NCI-H748 treated with DMSO at 0.1 percent for 48 hours (cell line): ENCODE measurements around the gene NCEH1.
"Not testable (repeated sequence)": the region's sequence is repeated elsewhere in the genome, so short reads cannot be mapped to it uniquely, and the experiment has no call there.

Experiments used
- DNase-seq: peaks from one replicate; lab custom pipeline; 2025; lab: John Stamatoyannopoulos, UW

Gene NCEH1

GRCh38 chr3:172707030-172707429 lies 3.8 kb downstream of the NCEH1 start:
- no peak for DNase-seq

DNA sequence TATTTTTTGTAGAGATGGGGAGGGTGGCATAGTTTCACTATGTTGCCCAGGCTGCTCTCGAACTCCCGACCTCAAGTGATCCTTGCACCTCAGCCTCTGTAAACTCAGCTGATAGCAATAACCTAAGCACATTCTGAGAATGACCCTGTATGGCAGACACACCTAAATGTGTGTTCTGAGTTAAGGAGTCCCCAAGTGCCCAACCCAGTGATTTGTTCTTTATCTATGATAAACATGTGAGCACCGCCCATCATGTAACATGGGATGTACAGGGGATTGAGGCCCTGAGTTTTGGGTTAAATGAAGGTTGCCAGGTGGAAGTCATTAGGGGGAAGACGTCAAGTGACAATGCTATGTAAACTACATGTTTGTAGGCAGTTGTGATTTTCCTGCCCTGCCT lies 5.7 kb downstream of the NCEH1 start:
- DNase-seq, result no peak

GRCh38 chr3:172704001-172704400 lies 6.9 kb downstream of the NCEH1 start:
- no peak for DNase-seq

- DNase-seq, result not testable (repeated sequence)
Measured at GRCh38 chr3:172702731-172703130, 8.1 kb downstream of the NCEH1 start.

GRCh38 chr3:172702256-172702655 lies 8.6 kb downstream of the NCEH1 start:
- no peak for DNase-seq

- DNase-seq, result no peak
Measured at GRCh38 chr3:172701751-172702150, 9.1 kb downstream of the NCEH1 start.

DNA sequence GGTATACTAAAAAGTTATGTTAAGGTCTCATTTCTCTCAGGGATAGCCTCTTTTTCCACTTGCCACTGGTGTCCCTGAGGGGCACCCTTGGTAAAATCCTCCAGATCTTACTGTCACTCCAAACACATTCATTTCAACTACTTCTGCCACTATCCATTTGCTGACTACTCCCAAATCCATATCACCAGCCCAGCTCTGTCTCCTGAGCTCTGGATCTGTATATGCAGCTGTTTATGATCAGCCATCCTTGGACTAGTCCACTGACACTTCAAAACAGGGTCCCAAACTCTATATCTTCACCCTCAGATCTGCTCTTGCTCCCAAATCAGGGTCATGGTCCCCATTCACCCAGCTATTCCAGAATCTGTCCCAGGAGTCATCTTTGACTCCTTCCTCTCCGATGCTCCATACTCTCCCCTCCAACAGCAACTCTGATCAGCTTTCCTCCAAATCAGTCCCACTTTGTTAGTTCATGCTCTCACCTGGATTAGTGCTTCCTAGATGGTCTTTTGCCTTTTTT lies 9.9 kb downstream of the NCEH1 start:
- no peak for DNase-seq

DNA sequence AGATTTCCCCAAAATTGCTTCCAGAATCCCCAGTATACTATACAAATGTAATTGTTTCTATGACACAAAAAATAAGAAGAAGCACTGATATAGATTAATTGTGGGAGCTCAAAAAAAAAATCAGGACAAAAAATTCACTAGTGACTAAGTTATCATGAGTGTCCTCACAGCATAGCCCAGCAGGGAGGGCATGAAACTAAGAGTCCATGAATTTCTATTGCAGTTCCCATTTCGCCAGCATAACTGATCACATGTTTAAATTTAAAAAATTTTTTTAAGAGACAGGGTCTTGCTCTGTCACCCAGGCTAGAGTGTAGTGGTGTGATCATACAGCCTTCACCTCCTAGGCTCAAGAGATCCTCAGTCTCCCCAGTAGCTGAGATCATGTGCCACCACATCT lies 10.6 kb downstream of the NCEH1 start:
- DNase-seq, result no peak

DNA sequence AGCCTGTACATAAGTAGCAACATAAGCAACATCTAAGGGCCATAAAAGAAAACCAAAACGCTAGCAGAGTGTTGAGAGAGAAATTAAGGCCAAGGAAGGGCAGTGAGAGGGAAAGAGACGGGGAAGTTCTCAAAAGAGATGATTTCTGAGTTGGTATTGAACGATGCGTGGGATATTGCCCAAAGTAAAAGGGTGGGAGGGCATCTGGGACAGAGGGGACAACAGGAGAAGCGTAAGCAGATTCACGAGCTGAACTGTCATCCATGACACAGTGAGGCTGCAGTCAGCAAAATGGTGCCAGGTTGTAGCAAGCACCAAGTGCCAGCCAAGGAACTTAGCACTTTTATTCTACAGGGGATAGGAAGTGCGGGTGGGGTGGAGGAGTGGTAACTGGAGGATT lies 11.8 kb downstream of the NCEH1 start:
- no peak for DNase-seq

DNA sequence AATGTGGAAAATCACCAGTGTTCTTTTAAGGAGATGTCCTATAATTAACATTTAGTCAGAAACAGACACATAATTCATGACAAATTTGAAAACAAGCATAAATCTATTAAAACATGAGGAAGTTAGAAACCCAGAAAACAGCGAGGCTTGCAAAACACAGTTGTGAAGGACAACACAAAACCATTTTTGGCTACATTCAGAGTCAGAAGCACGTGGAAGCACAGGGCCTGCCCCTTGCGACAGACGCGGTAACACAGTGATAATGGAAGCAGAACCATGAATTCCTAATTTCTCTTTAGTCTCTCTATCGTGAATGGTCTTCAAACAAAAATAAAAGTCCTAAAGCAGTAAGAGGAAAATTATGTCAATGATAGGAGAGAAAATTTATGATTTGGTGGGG lies 12.2 kb downstream of the NCEH1 start:
- no peak for DNase-seq

GRCh38 chr3:172697558-172697957 lies 13.3 kb downstream of the NCEH1 start:
- DNase-seq, result no peak

GRCh38 chr3:172696357-172696756 lies 14.5 kb downstream of the NCEH1 start:
- DNase-seq, result no peak

GRCh38 chr3:172694573-172695246 lies 16.2 kb downstream of the NCEH1 start:
- no peak for DNase-seq

DNA sequence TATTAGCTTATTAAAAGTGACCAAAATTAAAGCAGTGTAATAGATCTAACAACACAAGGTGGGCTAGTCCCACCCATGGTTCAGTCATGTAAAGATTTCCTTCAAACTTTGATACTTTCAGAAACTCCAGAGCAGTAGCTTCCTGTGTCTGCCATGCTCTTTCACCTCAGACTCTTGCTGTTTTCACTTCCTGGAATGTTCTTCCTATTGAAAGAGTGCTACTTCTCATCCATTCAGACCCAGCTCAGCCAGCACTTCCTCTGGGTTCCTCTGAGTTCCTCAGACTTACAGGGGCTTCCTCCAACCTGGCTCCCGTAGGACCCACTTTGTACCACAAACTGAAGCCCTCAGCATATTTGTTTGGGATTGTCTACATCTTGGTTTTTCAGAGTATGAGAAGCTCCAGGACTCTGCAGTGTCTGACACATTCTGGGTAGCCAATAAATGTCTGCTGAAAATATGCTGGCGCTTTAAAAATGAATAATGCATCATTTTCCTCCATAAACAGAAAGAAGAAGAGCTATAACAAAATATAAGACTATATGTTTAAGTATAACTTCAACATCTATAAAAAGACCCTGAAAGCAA lies 18.0 kb downstream of the NCEH1 start:
- DNase-seq, result no peak

DNA sequence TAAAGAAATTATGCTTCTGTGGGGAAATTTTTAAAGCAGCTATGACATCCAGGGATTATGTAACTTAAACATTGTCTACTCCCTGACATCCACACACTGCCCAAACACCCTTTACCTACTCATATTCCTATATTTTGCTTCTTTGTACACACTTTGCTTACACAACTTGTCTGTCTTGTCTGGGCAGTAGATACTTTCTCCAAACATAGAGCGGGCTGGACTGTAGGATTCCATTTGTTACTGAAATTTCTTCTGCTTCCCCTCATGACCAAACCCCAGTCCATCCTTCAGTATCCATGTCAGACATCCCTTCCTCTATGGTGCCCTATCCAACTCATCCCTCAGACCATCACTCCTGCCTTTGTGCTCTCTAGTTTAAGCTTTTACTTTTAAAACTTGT lies 19.9 kb downstream of the NCEH1 start:
- DNase-seq, result no peak

DNA sequence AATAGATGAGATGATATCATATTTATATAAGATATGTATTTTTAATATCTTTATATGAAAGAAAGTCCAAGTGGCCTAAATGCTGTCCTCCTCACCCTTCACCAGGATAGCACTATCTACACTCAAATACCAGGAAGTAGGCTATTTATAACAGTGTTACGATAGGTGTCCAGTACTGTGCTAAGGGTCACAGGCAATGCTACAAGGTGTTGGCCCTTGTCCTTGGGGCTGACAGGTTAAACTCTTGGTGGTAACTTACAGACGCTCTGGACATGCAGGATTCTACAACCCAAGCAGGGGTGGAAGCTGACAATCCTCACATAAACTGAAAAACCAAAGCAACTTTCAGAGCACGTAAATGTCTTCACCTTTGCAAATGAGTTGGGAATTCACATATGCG lies 22.3 kb downstream of the NCEH1 start:
- DNase-seq, result no peak

GRCh38 chr3:172687501-172687900 lies 23.4 kb downstream of the NCEH1 start:
- no peak for DNase-seq

GRCh38 chr3:172685331-172686214 lies 25.3 kb downstream of the NCEH1 start:
- no peak for DNase-seq

- DNase-seq, result no peak
Measured at GRCh38 chr3:172680684-172681083, 30.2 kb downstream of the NCEH1 start.

DNA sequence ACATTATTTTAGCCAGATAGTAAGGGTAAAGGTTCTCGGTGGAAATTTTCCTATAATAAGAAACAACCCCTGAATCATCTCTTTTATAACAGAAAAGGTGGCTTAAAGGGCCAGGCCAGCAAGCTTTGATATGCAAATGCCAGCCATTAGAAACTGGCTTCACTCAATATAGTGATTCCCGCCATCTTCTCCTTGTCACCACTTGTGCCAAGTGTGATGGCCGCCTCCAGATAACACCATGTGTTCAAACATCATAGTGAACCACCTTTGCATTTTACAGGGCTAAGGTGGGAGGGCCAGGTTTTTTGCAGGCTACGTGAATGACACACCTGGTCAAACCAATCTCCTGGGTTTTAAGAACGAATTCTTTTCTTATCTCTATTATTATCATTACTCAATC lies 31.3 kb downstream of the NCEH1 start:
- no peak for DNase-seq

DNA sequence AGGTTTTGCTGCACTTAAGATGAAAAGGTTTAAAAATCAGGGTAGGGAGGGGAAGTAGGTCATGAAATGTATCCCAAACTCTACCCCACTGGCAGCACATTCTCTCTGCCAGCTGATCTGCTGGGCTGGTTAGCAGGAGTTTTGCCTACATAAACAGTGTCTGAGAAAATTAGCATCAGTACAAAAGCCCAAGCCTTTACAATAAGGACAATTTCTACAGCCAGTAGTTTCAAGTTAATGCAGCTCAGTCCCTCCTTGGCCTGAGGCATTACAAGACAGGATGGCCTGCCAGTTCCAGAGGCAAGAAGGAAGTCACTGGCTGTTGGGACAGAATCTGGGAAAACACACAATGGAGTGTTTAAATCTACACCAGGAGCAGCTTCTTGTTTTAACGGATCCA lies 32.8 kb downstream of the NCEH1 start:
- no peak for DNase-seq

GRCh38 chr3:172676196-172676922 lies 34.5 kb downstream of the NCEH1 start:
- no peak for DNase-seq
